HTR-8/SVneo (cell line): Measurements from ENCODE around the gene ZIC1.

ENCODE experiments used
- DNase-seq: peaks from one replicate; pipeline ENCODE4 v3.0.0; 2011; ENCODE audit warnings: low spot score, mixed read lengths; ENCODE audit not compliant: insufficient read length
- FAIRE-seq: peaks from 2 replicates; lab custom pipeline; 2011; peaks lifted over from hg19 to GRCh38; lab: Jason Lieb, UNC

Gene ZIC1

GRCh38 chr3:147458995-147459704 lies 50.0 kb downstream of the ZIC1 start:
- FAIRE-seq (no peak), DNase-seq (no peak)

DNA sequence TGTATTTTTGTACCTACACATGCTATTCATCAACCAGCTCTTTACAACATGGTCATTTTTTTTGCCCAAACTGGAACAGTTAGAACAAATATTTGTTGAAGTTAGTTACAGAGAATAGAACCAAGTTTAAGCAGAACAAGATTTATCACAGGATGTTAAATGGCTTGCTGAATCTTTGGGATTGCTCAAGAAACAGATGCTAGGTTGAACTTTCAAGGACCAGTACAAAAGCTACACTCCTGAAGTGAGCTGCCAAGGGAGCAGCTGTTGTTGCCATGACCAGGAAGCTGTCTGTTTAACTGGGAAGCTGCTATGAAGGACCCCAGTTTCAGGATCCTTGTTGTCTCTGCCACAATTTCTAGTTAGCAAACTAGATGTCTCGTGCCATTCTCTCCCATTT lies 53.7 kb downstream of the ZIC1 start:
- DNase-seq (no peak), FAIRE-seq (no peak)
